Measurements from ENCODE around the gene PSMC3IP.

DNA sequence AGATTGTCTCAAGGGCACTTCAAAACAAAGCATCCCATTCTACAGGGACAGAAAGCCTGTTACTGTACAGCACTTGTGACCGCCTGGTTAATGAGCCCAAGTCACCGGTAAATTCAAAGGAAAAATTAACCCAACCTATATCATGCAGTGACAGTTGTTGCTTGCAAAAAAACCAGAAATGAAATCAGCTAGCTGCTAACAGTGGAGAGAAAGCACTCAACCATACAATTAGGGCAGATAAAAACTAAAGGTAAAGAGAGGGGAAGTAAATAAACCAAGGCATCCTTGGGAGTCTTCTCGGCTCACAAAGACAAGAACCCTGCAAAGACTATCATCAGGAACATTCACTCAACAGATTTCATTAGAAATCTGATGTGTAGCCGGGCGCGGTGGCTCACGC, 25.8 kb upstream of the PSMC3IP start:
- TF ChIP-seq, protein P1, sequence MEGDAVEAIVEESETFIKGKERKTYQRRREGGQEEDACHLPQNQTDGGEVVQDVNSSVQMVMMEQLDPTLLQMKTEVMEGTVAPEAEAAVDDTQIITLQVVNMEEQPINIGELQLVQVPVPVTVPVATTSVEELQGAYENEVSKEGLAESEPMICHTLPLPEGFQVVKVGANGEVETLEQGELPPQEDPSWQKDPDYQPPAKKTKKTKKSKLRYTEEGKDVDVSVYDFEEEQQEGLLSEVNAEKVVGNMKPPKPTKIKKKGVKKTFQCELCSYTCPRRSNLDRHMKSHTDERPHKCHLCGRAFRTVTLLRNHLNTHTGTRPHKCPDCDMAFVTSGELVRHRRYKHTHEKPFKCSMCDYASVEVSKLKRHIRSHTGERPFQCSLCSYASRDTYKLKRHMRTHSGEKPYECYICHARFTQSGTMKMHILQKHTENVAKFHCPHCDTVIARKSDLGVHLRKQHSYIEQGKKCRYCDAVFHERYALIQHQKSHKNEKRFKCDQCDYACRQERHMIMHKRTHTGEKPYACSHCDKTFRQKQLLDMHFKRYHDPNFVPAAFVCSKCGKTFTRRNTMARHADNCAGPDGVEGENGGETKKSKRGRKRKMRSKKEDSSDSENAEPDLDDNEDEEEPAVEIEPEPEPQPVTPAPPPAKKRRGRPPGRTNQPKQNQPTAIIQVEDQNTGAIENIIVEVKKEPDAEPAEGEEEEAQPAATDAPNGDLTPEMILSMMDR (IDR thresholded peaks at IDR 0.05) = no peak
- TF ChIP-seq POLR2A (IDR thresholded peaks at IDR 0.05) = no peak

Data from body of pancreas (tissue), 4 donors.